GM12878 (cell line): Measurements from ENCODE around the gene OPCML. TPM values are rescaled to one million over a fixed set of nuclear protein-coding genes. Genes with fewer than 3 reads are reported as not detected.

Experiments
- ATAC-seq: fragments of 200-7000 bp; cut with Tn5 transposase; 3 replicates; pipeline ENCODE4 v1.9.1; 2020; ENCODE audit warnings: mild to moderate bottlenecking, moderate library complexity
- BruUV-seq: library from RNA; stranded (reverse); fragments of 400-500 nt; replicated peaks from 2 replicates; lab custom pipeline; 2021; lab: Mats Ljungman, UMichigan
- CTCF ChIA-PET: fragments of 300-600 bp; sonication (Branson Sonifier 250); formaldehyde crosslinking; extraction: SDS; loops from one replicate; lab custom pipeline; 2021; ENCODE audit warnings: inconsistent platforms; lab: Yijun Ruan, JAX
- POLR2A ChIA-PET: fragments of 350-600 bp; formaldehyde crosslinking; extraction: SDS; loops from one replicate; lab custom pipeline; 2021; ENCODE audit warnings: inconsistent platforms; lab: Charles Lee
- RAD21 ChIA-PET: fragments of 300-600 bp; sonication (Branson Sonifier 250); formaldehyde crosslinking; loops from one replicate; lab custom pipeline; 2023; ENCODE audit warnings: antibody characterized with exemption; ENCODE audit not compliant: unreplicated experiment; lab: Charles Lee
- SMC1A ChIA-PET: fragments of 300-600 bp; sonication (Branson Sonifier 250); formaldehyde crosslinking; loops from one replicate; lab custom pipeline; 2023; ENCODE audit not compliant: unreplicated experiment, uncharacterized antibody; lab: Charles Lee
- DNase-seq: peaks from one replicate; pipeline ENCODE4 v3.0.0-alpha.2; 2011; ENCODE audit warnings: low read depth, low spot score
- FAIRE-seq: peaks from 3 replicates; lab custom pipeline; 2011; peaks lifted over from hg19 to GRCh38; lab: Jason Lieb, UNC
- H2AFZ ChIP-seq: 2 replicates; pipeline ENCODE4 v1.6.0; 2011; ENCODE audit warnings: low read depth, low read length, control low read depth; ENCODE audit not compliant: control insufficient read depth
- H3K27ac ChIP-seq: 2 replicates; pipeline ENCODE4 v1.5.1; 2011; ENCODE audit warnings: control low read depth; ENCODE audit not compliant: control insufficient read depth, insufficient read depth
- H3K27me3 ChIP-seq, 2 experiments: replicated peaks in 1 of 2; 2 replicates each; pipeline versions ENCODE4 v1.6.0 to v1.6.1; 2011; ENCODE audit warnings: low read length in 1 of 2; ENCODE audit not compliant: control insufficient read depth in 2 of 2, insufficient read depth in 2 of 2
- H3K36me3 ChIP-seq, 2 experiments: 2 replicates each; pipeline ENCODE4 v1.5.1; 2011; ENCODE audit warnings: low read length in 1 of 2; ENCODE audit not compliant: control insufficient read depth in 2 of 2, insufficient read depth in 2 of 2
- H3K4me1 ChIP-seq: 2 replicates; pipeline ENCODE4 v1.6.1; 2011; ENCODE audit warnings: mild to moderate bottlenecking, low read length, moderate library complexity, mixed read lengths; ENCODE audit not compliant: control insufficient read depth, insufficient read depth
- H3K4me2 ChIP-seq: 2 replicates; pipeline ENCODE4 v1.6.0; 2011; ENCODE audit warnings: control low read depth; ENCODE audit not compliant: control insufficient read depth, insufficient read depth
- H3K4me3 ChIP-seq: fragments of 200-600 bp; sonication (generic); 2 replicates; pipeline ENCODE4 v1.5.1; 2016
- H3K79me2 ChIP-seq: 2 replicates; pipeline ENCODE4 v1.6.0; 2011; ENCODE audit warnings: low read length; ENCODE audit not compliant: control insufficient read depth, insufficient read depth
- H3K9ac ChIP-seq: 2 replicates; pipeline ENCODE4 v1.8.0; 2011; ENCODE audit warnings: low read length, control low read depth, mixed read lengths; ENCODE audit not compliant: control insufficient read depth, insufficient read depth
- H3K9me3 ChIP-seq: replicated peaks from 3 replicates; pipeline ENCODE4 v1.5.1; 2011; ENCODE audit warnings: mild to moderate bottlenecking, low read length; ENCODE audit not compliant: control insufficient read depth, insufficient read depth
- H4K20me1 ChIP-seq: 2 replicates; pipeline ENCODE4 v1.6.0; 2011; ENCODE audit not compliant: control insufficient read depth, insufficient read depth
- CHD2 ChIP-seq: IDR thresholded peaks from 2 replicates; pipeline ENCODE4 v1.6.1; 2011; ENCODE audit warnings: low read depth, low read length, improper control_type of control experiment, borderline replicate concordance
- DPF2 ChIP-seq: fragments of 450-650 bp; IDR thresholded peaks from 2 replicates; pipeline ENCODE4 v1.6.1; 2017; ENCODE audit warnings: mild to moderate bottlenecking
- EED ChIP-seq: sonication (generic); IDR thresholded peaks from 2 replicates; pipeline ENCODE4 v1.6.1; 2016; ENCODE audit warnings: antibody characterized with exemption, low read depth
- ETV6 ChIP-seq, 2 experiments: fragments of 450-650 bp in 1 of 2; IDR thresholded peaks in 1 of 2; conservative IDR thresholded peaks in 1 of 2; 2 replicates each; pipeline ENCODE4 v1.6.1; 2014; ENCODE audit warnings: antibody characterized with exemption in 1 of 2, borderline replicate concordance in 1 of 2, low read depth in 1 of 2, mild to moderate bottlenecking in 1 of 2, moderate library complexity in 1 of 2
- HDAC6 ChIP-seq: fragments of 200-600 bp; sonication (generic); IDR thresholded peaks from one replicate; pipeline ENCODE4 v1.8.0; 2017; ENCODE audit warnings: antibody characterized with exemption; ENCODE audit not compliant: unreplicated experiment
- HSF1 ChIP-seq: fragments of 150-350 bp; IDR thresholded peaks from 2 replicates; pipeline ENCODE4 v1.6.1; 2014; ENCODE audit warnings: mild to moderate bottlenecking, low read depth, low read length
- IKZF2 ChIP-seq, 2 experiments: fragments of 450-650 bp; IDR thresholded peaks; 2 replicates each; pipeline ENCODE4 v1.6.1; 2017; ENCODE audit warnings: mild to moderate bottlenecking in 2 of 2, moderate library complexity in 2 of 2
- JUNB ChIP-seq: IDR thresholded peaks from 2 replicates; pipeline ENCODE4 v1.6.1; 2016; ENCODE audit warnings: antibody characterized with exemption, mild to moderate bottlenecking
- KDM1A ChIP-seq: fragments of 200-600 bp; sonication (generic); IDR thresholded peaks from 2 replicates; pipeline ENCODE4 v1.6.1; 2016; ENCODE audit warnings: borderline replicate concordance
- MTA3 ChIP-seq: IDR thresholded peaks from 2 replicates; pipeline ENCODE4 v1.6.1; 2012; ENCODE audit warnings: low read length, inconsistent platforms, borderline replicate concordance
- NBN ChIP-seq: fragments of 450-650 bp; IDR thresholded peaks from 2 replicates; pipeline ENCODE4 v1.6.1; 2016
- NFYA ChIP-seq: IDR thresholded peaks from 2 replicates; pipeline ENCODE4 v1.6.1; 2011; ENCODE audit warnings: low read depth, mild to moderate bottlenecking, low read length, improper control_type of control experiment, borderline replicate concordance
- NR2C1 ChIP-seq: fragments of 450-650 bp; IDR thresholded peaks from 2 replicates; pipeline ENCODE4 v1.6.1; 2017; ENCODE audit warnings: antibody characterized with exemption, mild to moderate bottlenecking, moderate library complexity
- POLR2A ChIP-seq: IDR thresholded peaks from 2 replicates; pipeline ENCODE4 v1.6.1; 2011; ENCODE audit warnings: low read depth, mild to moderate bottlenecking, low read length
- POLR2AphosphoS5 ChIP-seq: IDR thresholded peaks from 2 replicates; pipeline ENCODE4 v1.6.1; 2011; ENCODE audit warnings: mild to moderate bottlenecking, low read length, inconsistent platforms
- REST ChIP-seq: IDR thresholded peaks from 2 replicates; pipeline ENCODE4 v1.6.1; 2012; ENCODE audit warnings: mild to moderate bottlenecking, low read depth, low read length
- RFX5 ChIP-seq: IDR thresholded peaks from 2 replicates; pipeline ENCODE4 v1.6.1; 2011; ENCODE audit warnings: low read depth, low read length, improper control_type of control experiment
- SMAD1 ChIP-seq: fragments of 450-650 bp; IDR thresholded peaks from 2 replicates; pipeline ENCODE4 v1.6.1; 2018; ENCODE audit warnings: mild to moderate bottlenecking, low read depth; ENCODE audit not compliant: partially characterized antibody
- SREBF1 ChIP-seq: IDR thresholded peaks from 2 replicates; pipeline ENCODE4 v1.6.1; 2012; ENCODE audit warnings: mild to moderate bottlenecking, low read length
- TAF1 ChIP-seq: IDR thresholded peaks from 2 replicates; pipeline ENCODE4 v1.6.1; 2011; ENCODE audit warnings: mild to moderate bottlenecking, low read depth, low read length, borderline replicate concordance
- WGBS: methylation state at CpG from one replicate; pipeline ENCODE4 v1.1.6; 2016; ENCODE audit warnings: low lambda C conversion rate; ENCODE audit not compliant: insufficient replicate concordance, insufficient coverage; ENCODE audit errors: missing lambda C conversion rate; 5-methylcytosine and 5-hydroxymethylcytosine counted together
- in situ Hi-C: fragments of 300-500 bp; cut with MboI; formaldehyde crosslinking; loops from 9 replicates; pipeline ENCODE4 v1.14.3; 2018; ENCODE audit warnings: mixed read lengths
- intact Hi-C: fragments of 100-400 bp; cut with micrococcal nuclease; formaldehyde crosslinking; loops from one replicate; pipeline ENCODE4 v1.14.2; 2022; ENCODE audit not compliant: unreplicated experiment
- polyA plus RNA-seq, 11 experiments: library from polyadenylated mRNA; depleted of rRNA in 4 of 11; unstranded in 6 of 11; stranded (reverse) in 5 of 11; fragments of >200 nt; fragmentation: Nextera tagmentation in 4 of 11; fragmentation: Illumina TruSeq in 1 of 11; extraction: Ambion mirVana in 4 of 11; extraction: Trizol in 1 of 11; gene quantifications; 1 replicate in 1 of 11; 2 replicates in 10 of 11; pipeline versions ENCODE4 v1.2.1 to v1.2.3, GENCODE V29; 2011 to 2016; ENCODE audit warnings: inconsistent platforms in 2 of 11, missing spikeins in 2 of 11, low read depth in 1 of 11
- total RNA-seq, 4 experiments: library from RNA; depleted of rRNA in 3 of 4; stranded (reverse); fragments of >200 nt in 3 of 4; fragmentation: Illumina TruSeq in 1 of 4; extraction: Trizol in 1 of 4; gene quantifications; 2 replicates each; pipeline versions ENCODE4 v1.2.1 to v1.2.3, GENCODE V29; 2013 to 2021

Gene OPCML
- total and polyA plus RNA-seq, 10 of the 15 experiments (the other 5 are each of a cell fraction or from before 2014, with no cell fraction given) = 0.84 TPM; not detected in 9

GRCh38 chr11:132638423-132638822 lies 893.9 kb downstream of the OPCML start:
- H3K79me2 ChIP-seq = no peaks in the 10 kb centered on the region
- WGBS = 0% methylated on average over 1 of the region's 1 CpG
- no peaks in the 10 kb centered on the region for H4K20me1 ChIP-seq
- H3K4me3 ChIP-seq = no peak overlapping the region
- no peaks in the 10 kb centered on the region for H3K4me1 ChIP-seq
- FAIRE-seq (no peak), DNase-seq (no peak), ATAC-seq (no peak)
- intact Hi-C loops (no loop called here), in situ Hi-C loops (no loop called here)
- no peak overlapping the region for H2AFZ ChIP-seq
- CTCF ChIA-PET = interaction anchor here (0.6 kb wide), 1 partner anchor 11 kb away, joined by 3 read pairs; no protein-coding TSS in a partner anchor
- no TSS peak for BruUV-seq
- no peak overlapping the region for H3K27ac ChIP-seq
- SMC1A ChIA-PET = no interaction called here
- H3K27me3 ChIP-seq = no peaks in the 10 kb centered on the region; a peak in 2 of 4 replicates
- POLR2A ChIA-PET = no interaction called here
- no peaks in the 10 kb centered on the region for H3K36me3 ChIP-seq
- no peaks in the 10 kb centered on the region for H3K9me3 ChIP-seq
- no peak overlapping the region for H3K4me2 ChIP-seq
- RAD21 ChIA-PET = no interaction called here
- TF ChIP-seq CHD2 (no peak), POLR2A (no peak), ETV6 (conservative IDR thresholded peaks at IDR 0.05 in 1 of 2, IDR thresholded peaks at IDR 0.05 in 1 of 2; ENCODE audit: borderline replicate concordance in 1 of 2, low read depth in 1 of 2) (no peak), DPF2 (no peak), JUNB (no peak), RFX5 (no peak), KDM1A (no peak), EED (no peak), SMAD1 (no peak), HDAC6 (no peak), REST (no peak), NFYA (no peak), MTA3 (no peak), NBN (no peak), SREBF1 (no peak), POLR2AphosphoS5 (no peak), NR2C1 (no peak), TAF1 (no peak), HSF1 (no peak), IKZF2 (IDR thresholded peaks at IDR 0.05) (no peak)
- no peak overlapping the region for H3K9ac ChIP-seq
